ENCODE results near the gene CHST8. TPM values are rescaled to one million over a fixed set of nuclear protein-coding genes. Genes with fewer than 3 reads are reported as not detected.

Gene CHST8
- total RNA-seq, 1 experiment from 2014 or later, result 0.79 TPM

DNA sequence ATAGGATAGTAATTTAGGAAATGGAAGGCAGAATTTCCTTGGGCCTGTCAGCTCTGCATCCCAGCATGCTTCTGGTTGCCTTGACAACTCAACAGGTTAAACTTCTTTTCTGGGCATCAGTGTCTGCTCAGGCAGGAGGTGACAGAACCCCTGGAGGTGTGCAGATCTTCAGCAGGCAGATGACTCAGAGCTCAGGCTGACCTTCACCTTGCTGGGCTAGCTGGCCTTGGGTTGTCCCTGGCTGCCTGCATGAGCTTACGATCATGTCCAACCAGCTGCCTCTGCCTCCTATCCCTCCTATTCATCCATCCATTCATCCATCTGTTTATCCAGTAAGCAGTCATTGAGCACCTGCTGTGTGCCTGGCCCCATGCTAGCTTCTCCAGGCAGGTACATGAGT, 93.7 kb downstream of the CHST8 start:
- in situ Hi-C loops (cut with HindIII; ENCODE audit: low pct_unique_long_range_greater_than_20kb, low sequenced_read_pairs), result no loop called here
- DNase-seq (ENCODE audit: low read depth, low spot score), result no peak

DNA sequence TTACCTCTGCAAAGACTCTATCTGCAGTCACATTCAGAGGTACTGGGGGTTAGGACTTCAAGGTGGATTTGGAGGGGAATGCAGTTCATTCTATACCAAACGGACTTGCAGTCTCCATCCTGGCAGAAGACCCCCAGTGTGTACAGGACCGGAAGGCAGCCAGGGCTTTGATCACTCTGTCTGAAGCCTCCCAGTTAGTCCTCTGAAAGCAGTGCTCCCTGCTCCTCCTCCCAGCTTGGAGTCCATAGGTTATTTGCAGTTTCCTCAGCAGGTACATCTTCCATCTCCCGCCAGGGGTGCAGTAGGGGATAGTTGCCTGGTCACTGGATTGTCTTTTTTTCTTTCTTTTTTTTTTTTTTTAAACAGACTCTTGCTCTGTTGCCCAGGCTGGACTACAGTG, 96.1 kb downstream of the CHST8 start:
- no peak for DNase-seq (ENCODE audit: low read depth, low spot score)
- in situ Hi-C loops (cut with HindIII; ENCODE audit: low pct_unique_long_range_greater_than_20kb, low sequenced_read_pairs), result no loop called here

GRCh38 chr19:33718651-33719254, 97.0 kb downstream of the CHST8 start:
- in situ Hi-C loops (cut with HindIII; ENCODE audit: low pct_unique_long_range_greater_than_20kb, low sequenced_read_pairs), result no loop called here
- no peak for DNase-seq (ENCODE audit: low read depth, low spot score)

- in situ Hi-C loops (cut with HindIII; ENCODE audit: low pct_unique_long_range_greater_than_20kb, low sequenced_read_pairs), result no loop called here
Observed at GRCh38 chr19:33719366-33720154, 97.8 kb downstream of the CHST8 start.

GRCh38 chr19:33720155-33720493, 98.4 kb downstream of the CHST8 start:
- in situ Hi-C loops (cut with HindIII; ENCODE audit: low pct_unique_long_range_greater_than_20kb, low sequenced_read_pairs), result no loop called here
- DNase-seq (ENCODE audit: low read depth, low spot score), result no peak

More at GRCh38 chr19:33719366-33720154, 97.8 kb downstream of the CHST8 start:
- no peak for DNase-seq (ENCODE audit: low read depth, low spot score)

- DNase-seq (ENCODE audit: low read depth, low spot score), result peak; percentile 53
- in situ Hi-C loops (cut with HindIII; ENCODE audit: low pct_unique_long_range_greater_than_20kb, low sequenced_read_pairs), result no loop called here
Observed at GRCh38 chr19:33720691-33721682, 99.2 kb downstream of the CHST8 start.

DNA sequence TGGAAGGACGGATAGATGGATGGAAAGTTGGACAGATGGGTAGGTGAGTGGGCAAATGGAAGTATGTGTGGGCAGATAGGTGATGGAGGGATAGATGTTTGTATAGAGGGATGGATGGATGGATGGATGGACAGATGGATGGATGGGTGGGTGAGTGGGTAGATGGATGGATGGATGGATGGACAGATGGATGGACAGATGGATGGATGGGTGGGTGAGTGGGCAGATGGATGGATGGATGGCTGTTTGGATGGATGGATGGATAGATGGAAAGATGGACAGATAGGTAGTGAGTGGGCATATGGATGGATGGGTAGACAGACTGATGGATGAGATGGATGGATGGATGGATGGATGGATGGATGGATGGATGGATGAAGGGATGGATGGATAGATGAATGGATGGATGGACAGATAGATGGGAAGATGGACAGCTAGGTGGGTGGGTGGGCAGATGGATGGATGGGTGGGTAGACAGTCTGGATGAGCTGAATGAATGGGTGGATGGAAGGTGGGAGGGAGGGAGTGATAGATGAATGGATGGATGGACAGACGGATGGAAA, 100.1 kb downstream of the CHST8 start:
- no peak for DNase-seq (ENCODE audit: low read depth, low spot score)
- in situ Hi-C loops (cut with HindIII; ENCODE audit: low pct_unique_long_range_greater_than_20kb, low sequenced_read_pairs), result no loop called here

DNA sequence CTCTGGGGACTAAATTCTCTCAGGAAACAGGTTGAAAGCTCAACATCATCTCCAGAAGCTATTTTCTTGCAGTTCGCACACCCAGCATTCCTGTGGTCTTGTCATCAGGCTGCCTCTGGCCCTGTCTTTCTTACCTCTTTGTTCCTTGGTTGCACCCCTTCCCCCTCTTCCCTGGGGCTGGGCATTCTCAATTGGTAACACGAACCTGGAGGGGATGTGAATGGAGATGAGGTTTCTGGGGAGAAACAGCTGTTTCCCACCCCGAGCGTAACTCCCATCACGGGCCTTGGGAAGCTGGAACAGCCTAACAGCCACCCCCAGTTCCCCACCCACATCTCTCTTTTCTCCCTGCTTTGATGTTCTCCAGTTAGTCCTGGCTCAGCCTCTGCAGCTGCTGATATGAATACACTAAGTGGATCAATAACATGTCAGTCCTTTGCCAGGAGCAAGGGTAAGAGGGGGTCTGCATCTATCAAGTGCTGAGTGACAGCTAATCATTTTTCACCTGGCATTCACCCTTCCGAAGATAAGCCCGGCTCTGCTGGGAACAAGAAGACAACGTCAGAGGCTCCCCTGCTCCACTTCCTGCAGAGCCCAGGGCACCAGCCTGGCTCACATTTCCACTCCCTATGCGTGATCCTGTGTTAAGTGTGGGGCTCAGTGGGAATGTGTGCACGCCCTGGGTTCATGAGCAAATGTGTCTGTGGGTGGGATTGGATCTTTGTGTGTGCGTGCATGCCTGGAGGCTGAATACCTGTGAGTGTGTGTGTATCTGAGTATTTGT, 100.9 kb downstream of the CHST8 start:
- in situ Hi-C loops (cut with HindIII; ENCODE audit: low pct_unique_long_range_greater_than_20kb, low sequenced_read_pairs), result no loop called here
- DNase-seq (ENCODE audit: low read depth, low spot score), result no peak

GRCh38 chr19:33723512-33723911, 101.8 kb downstream of the CHST8 start:
- in situ Hi-C loops (cut with HindIII; ENCODE audit: low pct_unique_long_range_greater_than_20kb, low sequenced_read_pairs), result no loop called here

GRCh38 chr19:33724021-33724720, 102.4 kb downstream of the CHST8 start:
- DNase-seq (ENCODE audit: low read depth, low spot score), result no peak
- in situ Hi-C loops (cut with HindIII; ENCODE audit: low pct_unique_long_range_greater_than_20kb, low sequenced_read_pairs), result no loop called here

More at GRCh38 chr19:33723512-33723911, 101.8 kb downstream of the CHST8 start:
- no peak for DNase-seq (ENCODE audit: low read depth, low spot score)

DNA sequence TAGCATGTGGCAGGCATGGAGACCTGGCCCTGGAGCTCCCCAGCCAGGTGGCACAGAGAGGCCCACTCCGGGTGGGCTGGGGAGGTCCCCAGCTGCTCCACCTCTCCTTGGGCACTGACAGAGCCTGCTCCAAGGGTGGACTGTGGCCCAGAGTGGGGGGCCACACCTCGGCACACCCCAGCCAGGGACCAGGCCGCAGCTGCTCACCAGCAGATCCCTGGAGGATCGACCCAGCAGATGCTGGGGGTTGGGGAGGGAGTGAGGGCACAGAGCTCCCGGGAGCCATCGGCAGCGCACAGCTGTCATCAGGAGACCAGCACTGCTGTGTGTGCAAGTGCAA, 102.9 kb downstream of the CHST8 start:
- in situ Hi-C loops (cut with HindIII; ENCODE audit: low pct_unique_long_range_greater_than_20kb, low sequenced_read_pairs), result no loop called here

DNA sequence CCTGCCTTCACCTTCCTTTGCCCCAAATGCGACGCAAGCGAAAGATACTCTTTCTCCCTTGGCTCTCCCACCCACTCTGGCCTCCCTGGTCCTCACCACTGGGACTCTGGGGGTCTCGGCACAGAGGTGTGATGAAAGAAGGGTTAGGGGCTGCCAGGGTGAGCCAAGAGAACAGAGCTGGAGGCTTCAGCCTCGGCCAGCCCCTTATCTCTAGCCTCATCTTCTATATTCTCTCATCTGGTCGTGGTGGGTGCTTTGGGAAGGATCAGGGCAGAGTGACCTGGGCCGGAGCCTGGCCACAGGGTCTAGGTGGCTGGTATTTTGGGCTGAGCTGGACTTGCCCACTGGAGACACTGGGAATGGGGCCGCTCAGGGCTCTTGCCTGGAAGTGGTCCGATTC, 103.8 kb downstream of the CHST8 start:
- no peak for DNase-seq (ENCODE audit: low read depth, low spot score)
- in situ Hi-C loops (cut with HindIII; ENCODE audit: low pct_unique_long_range_greater_than_20kb, low sequenced_read_pairs), result no loop called here

More for the DNA sequence above, 102.9 kb downstream of the CHST8 start:
- no peak for DNase-seq (ENCODE audit: low read depth, low spot score)

DNA sequence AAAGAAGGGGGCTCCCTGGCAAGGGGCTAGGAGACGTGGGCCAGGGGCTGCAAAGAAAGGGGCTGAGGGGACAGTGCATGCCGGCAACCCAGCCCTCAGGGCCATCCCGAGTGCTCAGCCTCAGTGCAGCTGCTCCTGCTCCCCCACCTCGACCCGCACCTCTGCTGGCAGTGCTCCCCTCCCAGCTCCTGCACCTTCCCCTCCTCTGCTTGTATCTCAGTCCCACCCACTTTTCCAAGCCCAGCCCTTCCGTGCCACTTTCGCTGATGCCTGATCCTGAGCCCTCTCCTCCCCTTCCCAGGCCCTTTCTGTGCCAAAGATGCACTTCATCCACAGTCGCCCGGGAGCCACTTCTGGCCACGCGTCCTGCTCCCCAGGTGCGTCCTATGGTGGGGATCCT, 105.0 kb downstream of the CHST8 start:
- DNase-seq (ENCODE audit: low read depth, low spot score), result no peak
- in situ Hi-C loops (cut with HindIII; ENCODE audit: low pct_unique_long_range_greater_than_20kb, low sequenced_read_pairs), result no loop called here

DNA sequence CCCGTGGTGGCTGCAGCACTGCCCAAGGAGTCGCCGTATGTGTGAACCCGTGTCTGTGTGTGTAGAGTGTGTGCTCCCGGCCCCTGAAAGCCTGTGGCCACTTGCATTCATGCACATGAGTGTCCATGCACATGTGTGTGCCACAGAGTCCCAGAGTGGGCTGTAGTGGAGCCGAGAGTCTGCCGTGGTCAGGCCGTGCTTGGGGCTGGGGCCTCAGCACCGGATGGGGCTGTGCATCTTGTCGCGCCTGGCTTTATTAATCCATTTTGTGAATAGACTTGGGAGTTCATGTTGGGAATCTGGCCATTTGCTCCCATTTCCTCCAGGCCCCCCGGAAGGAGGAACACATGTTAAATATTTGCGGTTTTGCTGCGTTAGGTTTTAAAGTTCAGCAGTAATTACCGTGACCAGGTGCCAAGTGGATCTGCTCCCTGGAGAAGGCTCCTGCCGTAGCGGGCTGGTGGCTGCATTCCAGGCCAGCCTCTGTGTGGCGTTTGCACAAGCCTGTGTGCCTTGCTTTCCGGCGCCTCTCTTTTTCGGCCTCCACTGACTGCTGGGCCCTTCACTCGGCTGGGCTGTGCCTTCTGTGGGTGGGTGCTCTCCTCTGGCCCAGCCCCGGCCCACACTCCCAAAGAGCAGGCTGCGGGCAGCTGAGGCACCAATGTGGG, 105.7 kb downstream of the CHST8 start:
- in situ Hi-C loops (cut with HindIII; ENCODE audit: low pct_unique_long_range_greater_than_20kb, low sequenced_read_pairs), result no loop called here

GRCh38 chr19:33728141-33728540, 106.4 kb downstream of the CHST8 start:
- in situ Hi-C loops (cut with HindIII; ENCODE audit: low pct_unique_long_range_greater_than_20kb, low sequenced_read_pairs), result no loop called here
- DNase-seq (ENCODE audit: low read depth, low spot score), result no peak

More for the DNA sequence above, 105.7 kb downstream of the CHST8 start:
- DNase-seq (ENCODE audit: low read depth, low spot score), result no peak

DNA sequence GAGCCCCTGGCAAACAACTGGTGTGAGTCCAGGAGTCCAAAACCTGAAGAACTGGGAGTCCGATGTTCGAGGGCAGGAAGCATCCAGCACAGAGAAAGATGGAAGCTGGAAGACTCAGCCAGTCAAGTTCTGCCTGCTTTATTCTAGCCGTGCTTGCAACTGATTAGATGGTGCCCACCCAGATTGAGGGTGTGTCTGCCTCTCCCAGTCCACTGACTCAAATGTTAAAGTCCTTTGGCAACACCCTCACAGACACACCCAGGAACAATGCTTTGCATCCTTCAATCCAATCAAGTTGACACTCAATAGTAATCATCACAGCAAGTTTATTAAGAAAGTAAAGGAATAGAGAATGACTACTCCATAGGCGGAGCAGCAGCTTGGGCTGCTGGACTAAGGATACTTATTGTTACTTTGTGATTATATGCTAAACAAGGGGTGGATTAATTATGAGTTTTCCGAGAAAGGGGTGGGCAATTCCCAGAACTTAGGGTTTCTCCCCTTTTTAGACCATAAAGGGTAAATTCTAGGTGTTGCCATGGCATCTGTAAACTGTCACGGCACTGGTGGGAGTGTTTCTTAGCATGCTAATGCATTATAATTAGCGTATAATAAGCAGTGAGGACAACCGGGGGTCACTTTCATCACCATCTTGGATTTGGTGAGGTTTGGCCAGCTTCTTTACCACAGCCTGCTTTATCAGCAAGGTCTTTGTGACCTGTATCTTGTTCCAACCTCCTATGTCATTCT, 109.3 kb downstream of the CHST8 start:
- in situ Hi-C loops (cut with HindIII; ENCODE audit: low pct_unique_long_range_greater_than_20kb, low sequenced_read_pairs), result no loop called here
- no peak for DNase-seq (ENCODE audit: low read depth, low spot score)

All from SK-MEL-5 (cell line).